Hepatocyte (in vitro differentiated cells): Measurements from ENCODE around the gene DEAF1. TPM values are rescaled to one million over a fixed set of nuclear protein-coding genes. Genes with fewer than 3 reads are reported as not detected.
A peak's percentile ranks its signal among the peaks of the same experiment; 100 is the strongest.
"Not testable (repeated sequence)": the region's sequence is repeated elsewhere in the genome, so short reads cannot be mapped to it uniquely, and the experiment has no call there.

Experiments used
- DNase-seq: peaks from one replicate; pipeline ENCODE4 v3.0.0-alpha.2; 2016; ENCODE audit warnings: low spot score
- H2AFZ ChIP-seq: fragments of 200-600 bp; sonication (generic); 2 replicates; pipeline ENCODE4 v1.6.0; 2016; ENCODE audit warnings: antibody characterized with exemption, mild to moderate bottlenecking
- H3K27ac ChIP-seq: fragments of 200-600 bp; sonication (generic); 2 replicates; pipeline ENCODE4 v1.5.1; 2016; ENCODE audit warnings: mild to moderate bottlenecking
- H3K27me3 ChIP-seq: fragments of 200-600 bp; sonication (generic); 2 replicates; pipeline ENCODE4 v1.6.1; 2016
- H3K36me3 ChIP-seq: fragments of 200-600 bp; sonication (generic); replicated peaks from 2 replicates; pipeline ENCODE4 v1.5.1; 2016; ENCODE audit warnings: low read depth; ENCODE audit not compliant: insufficient read depth
- H3K4me1 ChIP-seq: fragments of 200-600 bp; sonication (generic); 2 replicates; pipeline ENCODE4 v1.5.1; 2016; ENCODE audit warnings: mild to moderate bottlenecking, moderate library complexity; ENCODE audit not compliant: insufficient read depth
- H3K4me2 ChIP-seq: fragments of 200-600 bp; sonication (generic); 2 replicates; pipeline ENCODE4 v1.6.0; 2016
- H3K4me3 ChIP-seq: fragments of 200-600 bp; sonication (generic); 2 replicates; pipeline ENCODE4 v1.5.1; 2016; ENCODE audit warnings: mild to moderate bottlenecking
- H3K79me2 ChIP-seq: fragments of 200-600 bp; sonication (generic); 2 replicates; pipeline ENCODE4 v1.6.0; 2017; ENCODE audit warnings: mild to moderate bottlenecking
- H3K9me2 ChIP-seq: fragments of 200-600 bp; sonication (generic); replicated peaks from 2 replicates; pipeline ENCODE4 v1.6.0; 2017; ENCODE audit warnings: mild to moderate bottlenecking; ENCODE audit not compliant: insufficient read depth
- H3K9me3 ChIP-seq: fragments of 200-600 bp; sonication (generic); 2 replicates; pipeline ENCODE4 v1.5.1; 2016; ENCODE audit warnings: low read depth, mild to moderate bottlenecking
- H4K20me1 ChIP-seq: fragments of 200-600 bp; sonication (generic); 2 replicates; pipeline ENCODE4 v1.6.0; 2016; ENCODE audit warnings: mild to moderate bottlenecking; ENCODE audit not compliant: insufficient read depth, poor library complexity, severe bottlenecking
- EZH2 ChIP-seq: fragments of 200-600 bp; sonication (generic); IDR thresholded peaks from 2 replicates; pipeline ENCODE4 v1.6.1; 2016; ENCODE audit warnings: antibody characterized with exemption, mild to moderate bottlenecking, borderline replicate concordance
- EZH2phosphoT487 ChIP-seq: fragments of 200-600 bp; sonication (generic); IDR thresholded peaks from one replicate; pipeline ENCODE4 v1.6.1; 2018; ENCODE audit warnings: antibody characterized with exemption, mild to moderate bottlenecking, low read depth, moderate library complexity; ENCODE audit not compliant: unreplicated experiment, severe bottlenecking
- WGBS: methylation state at CpG from one replicate; pipeline ENCODE4 v1.1.6; 2016; ENCODE audit warnings: low lambda C conversion rate; ENCODE audit errors: missing lambda C conversion rate; 5-methylcytosine and 5-hydroxymethylcytosine counted together
- polyA plus RNA-seq: library from polyadenylated mRNA; unstranded; fragments of >200 nt; fragmentation: Nextera tagmentation; extraction: Ambion mirVana; gene quantifications from 2 replicates; pipeline ENCODE4 v1.2.1, GENCODE V29; 2016
- total RNA-seq: library from RNA; depleted of rRNA; stranded (reverse); fragments of >200 nt; gene quantifications from 2 replicates; pipeline ENCODE4 v1.2.3, GENCODE V29; 2014
- TF ChIP-seq, protein P1 (sequence below): fragments of 200-600 bp; sonication (generic); IDR thresholded peaks from 2 replicates; pipeline ENCODE4 v1.5.1; 2016; ENCODE audit warnings: antibody characterized with exemption, mild to moderate bottlenecking; ENCODE audit not compliant: poor library complexity

Gene DEAF1
- total and polyA plus RNA-seq, 2 experiments from 2014 or later, result 27.2 to 59.1 TPM

DNA sequence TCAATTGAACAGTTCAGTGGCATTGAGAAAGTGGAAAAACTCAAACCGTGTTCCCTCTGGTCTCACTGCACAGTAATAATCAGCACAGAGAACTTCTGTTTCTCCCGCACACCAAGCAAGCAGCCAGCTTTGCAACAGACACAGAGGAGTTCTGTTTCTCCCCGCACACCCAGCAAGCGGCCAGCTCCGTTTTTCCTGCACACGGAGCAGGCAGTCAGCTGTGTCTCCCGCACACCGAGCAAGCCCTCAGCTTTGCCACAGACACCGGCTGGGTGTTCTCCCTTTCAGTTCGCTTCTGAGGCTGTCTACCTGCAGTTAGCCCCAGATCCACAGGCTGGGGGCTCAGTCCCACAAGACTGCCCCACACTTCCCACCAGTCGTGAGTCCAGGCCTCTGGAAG lies 42.3 kb upstream of the DEAF1 start:
- DNase-seq, result no peak

DNA sequence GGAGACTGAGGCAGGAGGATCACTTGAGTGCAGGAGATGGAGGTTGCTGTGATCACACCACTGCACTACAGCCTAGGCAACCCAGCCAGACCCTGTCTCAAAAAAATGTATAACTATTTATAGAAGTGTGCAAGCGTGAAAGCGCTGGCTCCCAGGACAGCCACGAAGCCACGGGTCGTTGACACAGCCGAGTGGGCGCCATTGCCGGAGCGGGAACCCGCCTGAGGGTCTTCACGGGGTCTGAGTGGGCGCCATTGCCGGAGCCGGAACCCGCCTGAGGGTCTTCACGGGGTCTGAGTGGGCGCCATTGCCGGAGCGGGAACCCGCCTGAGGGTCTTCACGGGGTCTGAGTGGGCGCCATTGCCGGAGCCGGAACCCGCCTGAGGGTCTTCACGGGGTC lies 39.5 kb upstream of the DEAF1 start:
- DNase-seq, H3K4me1 ChIP-seq, H3K4me2 ChIP-seq, H3K36me3 ChIP-seq, H3K4me3 ChIP-seq, H3K27me3 ChIP-seq, H3K9me2 ChIP-seq, H3K79me2 ChIP-seq, H2AFZ ChIP-seq, H4K20me1 ChIP-seq, H3K27ac ChIP-seq, H3K9me3 ChIP-seq: not testable (repeated sequence)
- over 99% methylated on average over 10 of the region's 26 CpGs for WGBS

More for the DNA sequence above, 42.3 kb upstream of the DEAF1 start:
- H3K27ac ChIP-seq, result peak overlapping the region; percentile 34
- no peaks in the 10 kb centered on the region for H3K27me3 ChIP-seq
- no peaks in the 10 kb centered on the region for H4K20me1 ChIP-seq
- no peaks in the 10 kb centered on the region for H3K79me2 ChIP-seq
- no peaks in the 10 kb centered on the region for H3K9me2 ChIP-seq
- TF ChIP-seq EZH2phosphoT487 (no peak), EZH2 (no peak)
- TF ChIP-seq, protein P1, sequence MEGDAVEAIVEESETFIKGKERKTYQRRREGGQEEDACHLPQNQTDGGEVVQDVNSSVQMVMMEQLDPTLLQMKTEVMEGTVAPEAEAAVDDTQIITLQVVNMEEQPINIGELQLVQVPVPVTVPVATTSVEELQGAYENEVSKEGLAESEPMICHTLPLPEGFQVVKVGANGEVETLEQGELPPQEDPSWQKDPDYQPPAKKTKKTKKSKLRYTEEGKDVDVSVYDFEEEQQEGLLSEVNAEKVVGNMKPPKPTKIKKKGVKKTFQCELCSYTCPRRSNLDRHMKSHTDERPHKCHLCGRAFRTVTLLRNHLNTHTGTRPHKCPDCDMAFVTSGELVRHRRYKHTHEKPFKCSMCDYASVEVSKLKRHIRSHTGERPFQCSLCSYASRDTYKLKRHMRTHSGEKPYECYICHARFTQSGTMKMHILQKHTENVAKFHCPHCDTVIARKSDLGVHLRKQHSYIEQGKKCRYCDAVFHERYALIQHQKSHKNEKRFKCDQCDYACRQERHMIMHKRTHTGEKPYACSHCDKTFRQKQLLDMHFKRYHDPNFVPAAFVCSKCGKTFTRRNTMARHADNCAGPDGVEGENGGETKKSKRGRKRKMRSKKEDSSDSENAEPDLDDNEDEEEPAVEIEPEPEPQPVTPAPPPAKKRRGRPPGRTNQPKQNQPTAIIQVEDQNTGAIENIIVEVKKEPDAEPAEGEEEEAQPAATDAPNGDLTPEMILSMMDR, result no peak
- no peaks in the 10 kb centered on the region for H3K36me3 ChIP-seq
- H2AFZ ChIP-seq, result no peak overlapping the region
- no peaks in the 10 kb centered on the region for H3K9me3 ChIP-seq
- H3K4me3 ChIP-seq, result no peak overlapping the region
- peaks cover 3% of the 10 kb centered on the region for H3K4me1 ChIP-seq
- peak overlapping the region; percentile 20 for H3K4me2 ChIP-seq
- WGBS, result 66% methylated on average over 11 of the region's 11 CpGs

DNA sequence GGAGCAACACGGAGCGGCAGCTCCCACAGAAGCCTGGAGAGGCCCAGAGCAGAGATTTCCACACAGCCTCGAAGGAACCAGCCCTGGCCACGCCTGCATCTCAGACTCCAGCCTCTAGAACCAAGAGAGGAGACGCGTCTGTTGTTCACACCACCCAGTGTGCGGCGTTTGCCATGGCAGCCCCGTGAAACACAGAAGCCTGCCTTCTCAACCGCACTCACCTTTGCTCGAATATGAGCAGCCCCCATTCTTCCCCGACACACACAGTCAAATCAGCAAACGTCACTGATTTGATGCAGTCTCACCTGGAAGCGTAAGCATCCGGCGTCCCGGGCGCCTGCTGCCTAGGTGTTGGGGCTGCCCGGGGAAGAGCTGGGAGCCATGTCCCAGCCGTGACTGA lies 38.0 kb upstream of the DEAF1 start:
- Histone ChIP-seq H3K4me1 (peaks cover 1% of the 10 kb centered on the region), H3K4me3 (no peak overlapping the region), H3K9me2 (no peaks in the 10 kb centered on the region), H3K27ac (no peak overlapping the region), H3K9me3 (no peaks in the 10 kb centered on the region), H3K79me2 (no peaks in the 10 kb centered on the region), H3K4me2 (no peak overlapping the region), H3K36me3 (no peaks in the 10 kb centered on the region), H2AFZ (no peak overlapping the region), H3K27me3 (no peaks in the 10 kb centered on the region), H4K20me1 (no peaks in the 10 kb centered on the region)
- 93% methylated on average over 20 of the region's 20 CpGs for WGBS
- no peak for TF ChIP-seq EZH2
- TF ChIP-seq, protein P1, result no peak
- no peak for TF ChIP-seq EZH2phosphoT487
- DNase-seq, result no peak

DNA sequence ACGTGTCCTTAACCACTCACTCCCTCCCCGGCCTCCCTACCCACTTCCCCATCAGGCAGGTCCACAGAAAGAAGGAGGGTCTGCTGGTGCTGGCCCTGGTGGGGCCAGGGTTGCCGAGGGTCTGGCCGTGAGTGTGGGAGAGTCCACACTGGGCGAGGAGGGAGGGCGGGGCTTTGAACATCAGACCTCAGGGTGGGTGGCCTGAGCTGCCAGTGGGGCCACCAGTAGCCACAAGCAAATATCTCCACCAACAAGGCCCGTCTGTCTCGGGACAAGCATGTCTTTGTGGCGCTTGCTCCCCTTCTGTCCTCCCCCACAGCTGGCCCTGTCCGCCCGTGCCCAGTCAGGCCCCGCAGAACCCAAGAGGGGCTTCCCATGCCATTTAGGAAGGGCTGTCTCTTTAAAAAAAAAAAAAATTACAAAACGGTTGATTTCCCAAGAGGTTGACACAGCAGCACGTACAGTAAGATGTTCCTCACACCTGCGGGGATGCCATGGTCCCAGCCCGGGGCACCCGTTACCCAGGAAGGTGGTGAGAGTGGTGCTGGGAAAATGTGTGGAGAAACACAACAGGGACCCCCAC lies 34.6 kb upstream of the DEAF1 start:
- no peak overlapping the region for H3K4me2 ChIP-seq
- DNase-seq, result no peak
- TF ChIP-seq EZH2phosphoT487 (no peak), EZH2 (no peak)
- TF ChIP-seq, protein P1, result no peak
- no peaks in the 10 kb centered on the region for H3K36me3 ChIP-seq
- no peaks in the 10 kb centered on the region for H3K9me3 ChIP-seq
- H3K79me2 ChIP-seq, result no peaks in the 10 kb centered on the region
- peaks cover 23% of the 10 kb centered on the region for H3K4me1 ChIP-seq
- H2AFZ ChIP-seq, result no peak overlapping the region
- no peak overlapping the region for H3K27ac ChIP-seq
- H3K9me2 ChIP-seq, result no peaks in the 10 kb centered on the region
- H3K4me3 ChIP-seq, result no peak overlapping the region
- WGBS, result 67% methylated on average over 17 of the region's 17 CpGs
- no peaks in the 10 kb centered on the region for H4K20me1 ChIP-seq
- H3K27me3 ChIP-seq, result no peaks in the 10 kb centered on the region
